SH-SY5Y (cell line): ENCODE results near the gene RTEL1.

Source experiments
- GATA2 ChIP-seq: IDR thresholded peaks from 2 replicates; pipeline ENCODE4 v1.6.1; 2011; ENCODE audit warnings: mild to moderate bottlenecking, low read depth, low read length
- GATA3 ChIP-seq: IDR thresholded peaks from 2 replicates; pipeline ENCODE4 v1.6.1; 2011; ENCODE audit warnings: low read depth, mild to moderate bottlenecking, low read length, moderate library complexity

DNA sequence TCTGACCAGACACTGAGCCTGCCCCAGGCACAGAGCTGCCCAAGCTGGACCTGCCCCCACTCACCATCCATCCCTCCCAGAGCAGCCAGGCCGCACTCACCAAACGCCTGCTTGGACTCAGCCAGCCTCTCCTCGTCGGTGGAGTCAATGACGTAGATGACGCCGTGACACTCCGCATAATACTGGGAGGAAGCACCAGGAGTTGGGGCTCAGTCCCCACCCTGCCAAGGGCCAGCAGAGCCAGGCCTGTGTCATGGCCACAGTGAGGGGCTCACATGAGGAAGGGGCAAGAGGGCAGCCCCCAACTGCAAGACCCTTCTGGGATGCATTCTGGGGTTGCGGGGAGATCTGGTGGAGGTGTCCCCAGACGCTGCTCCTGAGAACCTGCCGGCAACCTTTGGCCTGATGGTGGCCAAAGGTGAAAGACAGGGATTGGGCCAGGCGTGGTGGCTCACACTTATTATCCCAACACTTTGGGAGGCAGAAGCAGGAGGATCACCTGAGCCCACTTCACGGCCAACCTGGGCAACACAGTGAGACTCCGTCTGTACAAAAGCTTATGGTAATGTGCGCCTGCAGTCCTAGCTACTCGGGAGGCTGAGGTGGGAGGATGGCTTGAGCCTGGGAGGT, 44.0 kb downstream of the RTEL1 start:
- TF ChIP-seq GATA3: no peak
- TF ChIP-seq GATA2: no peak
